GM12874 (cell line): ENCODE results near the gene TSPAN11.

Source experiments
- CTCF ChIP-seq: IDR thresholded peaks from 2 replicates; pipeline ENCODE4 v1.5.1; 2011; ENCODE audit warnings: low read depth, mild to moderate bottlenecking, control low read depth, low read length, moderate library complexity; ENCODE audit not compliant: insufficient read depth

Gene TSPAN11

GRCh38 chr12:30926243-30927221 is at the start of gene TSPAN11:
TSS of gene TSPAN11 (plus strand) at chr12:30926748. CDS start at chr12:30953992, 27,244 bp downstream.
- TF ChIP-seq CTCF = no peak

GRCh38 chr12:30877105-30877875 is 49.3 kb upstream of the TSPAN11 start:
- no peak for TF ChIP-seq CTCF

GRCh38 chr12:30878024-30878423 is 48.5 kb upstream of the TSPAN11 start:
- no peak for TF ChIP-seq CTCF

GRCh38 chr12:30880061-30880460 is 46.5 kb upstream of the TSPAN11 start:
- no peak for TF ChIP-seq CTCF

GRCh38 chr12:30880813-30881212 is 45.7 kb upstream of the TSPAN11 start:
- TF ChIP-seq CTCF = no peak

- no peak for TF ChIP-seq CTCF
Measured at GRCh38 chr12:30882706-30883105, 43.8 kb upstream of the TSPAN11 start.

- TF ChIP-seq CTCF = no peak
Measured at GRCh38 chr12:30884799-30885198, 41.7 kb upstream of the TSPAN11 start.
